NOMO-1 treated with dmso at 0.1 percent for 144 hours (cell line): ENCODE data around the gene HTR4.
A peak's percentile ranks its signal among the peaks of the same experiment; 100 is the strongest.
"Not testable (repeated sequence)": the region's sequence is repeated elsewhere in the genome, so short reads cannot be mapped to it uniquely, and the experiment has no call there.

ENCODE experiments used
- DNase-seq: peaks from one replicate; lab custom pipeline; 2025; ENCODE audit not compliant: unreplicated experiment; lab: John Stamatoyannopoulos, UW

Gene HTR4

GRCh38 chr5:148482697-148483462 lies 171.4 kb downstream of the HTR4 start:
- DNase-seq: peak; percentile 10

- DNase-seq: no peak
Measured at GRCh38 chr5:148482196-148482595, 172.1 kb downstream of the HTR4 start.

- DNase-seq: no peak
Measured at GRCh38 chr5:148477429-148477828, 176.9 kb downstream of the HTR4 start.

GRCh38 chr5:148476302-148476701 lies 178.0 kb downstream of the HTR4 start:
- no peak for DNase-seq

- no peak for DNase-seq
Measured at GRCh38 chr5:148474025-148474511, 180.3 kb downstream of the HTR4 start.

- DNase-seq: no peak
Measured at GRCh38 chr5:148471379-148471778, 182.9 kb downstream of the HTR4 start.

- no peak for DNase-seq
Measured at GRCh38 chr5:148469501-148469935, 184.8 kb downstream of the HTR4 start.

GRCh38 chr5:148468746-148469145 lies 185.6 kb downstream of the HTR4 start:
- not testable (repeated sequence) for DNase-seq

- DNase-seq: no peak
Measured at GRCh38 chr5:148467958-148468357, 186.4 kb downstream of the HTR4 start.

GRCh38 chr5:148466236-148466580 lies 188.1 kb downstream of the HTR4 start:
- no peak for DNase-seq

GRCh38 chr5:148465381-148466235 lies 188.7 kb downstream of the HTR4 start:
- DNase-seq: peak; percentile 1

- DNase-seq: no peak
Measured at GRCh38 chr5:148459669-148460068, 194.7 kb downstream of the HTR4 start.

GRCh38 chr5:148458036-148458888 lies 196.1 kb downstream of the HTR4 start:
- no peak for DNase-seq

GRCh38 chr5:148457183-148457620 lies 197.1 kb downstream of the HTR4 start:
- DNase-seq: peak; percentile 35

GRCh38 chr5:148455185-148455584 lies 199.1 kb downstream of the HTR4 start:
- no peak for DNase-seq

- DNase-seq: no peak
Measured at GRCh38 chr5:148454576-148454975, 199.8 kb downstream of the HTR4 start.

GRCh38 chr5:148452499-148453193 lies 201.7 kb downstream of the HTR4 start:
- DNase-seq: no peak

GRCh38 chr5:148446611-148447010 lies 207.7 kb downstream of the HTR4 start:
- no peak for DNase-seq

GRCh38 chr5:148445578-148445977 lies 208.7 kb downstream of the HTR4 start:
- no peak for DNase-seq

- no peak for DNase-seq
Measured at GRCh38 chr5:148443998-148444397, 210.3 kb downstream of the HTR4 start.
